Neural cell (in vitro differentiated cells): ENCODE measurements around the gene DUOXA1.

ENCODE experiments used
- EZH2 ChIP-seq: fragments of 200-600, 300-800 bp; shearing (Covaris generic), sonication (generic); IDR thresholded peaks from 2 replicates; pipeline ENCODE4 v1.6.1; 2014; ENCODE audit warnings: antibody characterized with exemption, low read length, borderline replicate concordance, mild to moderate bottlenecking; ENCODE audit not compliant: insufficient read depth, poor library complexity, severe bottlenecking
- MXI1 ChIP-seq: fragments of 450-650 bp; conservative IDR thresholded peaks from 2 replicates; pipeline ENCODE4 v1.6.1; 2014; ENCODE audit warnings: antibody characterized with exemption, mild to moderate bottlenecking; ENCODE audit not compliant: poor library complexity, severe bottlenecking
- POLR2AphosphoS5 ChIP-seq: IDR thresholded peaks from 2 replicates; pipeline ENCODE4 v1.6.1; 2012
- REST ChIP-seq: IDR thresholded peaks from 2 replicates; pipeline ENCODE4 v1.6.1; 2012; ENCODE audit warnings: borderline replicate concordance
- TF ChIP-seq, protein P1 (sequence below): fragments of 450-650 bp; IDR thresholded peaks from 2 replicates; pipeline ENCODE4 v1.5.1; 2014; ENCODE audit warnings: antibody characterized with exemption, mild to moderate bottlenecking, moderate library complexity; ENCODE audit not compliant: poor library complexity, severe bottlenecking

DNA sequence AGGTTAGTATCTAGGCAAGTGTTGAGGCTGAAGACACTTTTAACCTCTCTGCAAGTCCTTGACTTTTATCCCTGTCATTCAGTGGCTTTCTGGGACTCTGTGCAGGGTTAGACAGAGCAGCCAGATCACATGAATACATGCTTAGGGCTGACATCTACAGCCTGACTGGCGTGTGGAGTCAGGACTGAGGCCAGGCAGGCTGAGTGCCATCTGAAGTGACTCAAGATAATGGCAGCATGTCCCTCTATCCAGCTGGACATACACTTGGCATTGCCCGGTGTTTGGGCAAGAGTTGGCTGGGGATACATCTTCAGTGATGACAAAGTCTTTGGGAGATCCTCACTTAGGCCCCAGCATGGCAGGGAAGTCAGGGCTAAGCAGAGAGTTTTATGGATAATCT lies 38.1 kb downstream of the DUOXA1 start:
- TF ChIP-seq, protein P1, sequence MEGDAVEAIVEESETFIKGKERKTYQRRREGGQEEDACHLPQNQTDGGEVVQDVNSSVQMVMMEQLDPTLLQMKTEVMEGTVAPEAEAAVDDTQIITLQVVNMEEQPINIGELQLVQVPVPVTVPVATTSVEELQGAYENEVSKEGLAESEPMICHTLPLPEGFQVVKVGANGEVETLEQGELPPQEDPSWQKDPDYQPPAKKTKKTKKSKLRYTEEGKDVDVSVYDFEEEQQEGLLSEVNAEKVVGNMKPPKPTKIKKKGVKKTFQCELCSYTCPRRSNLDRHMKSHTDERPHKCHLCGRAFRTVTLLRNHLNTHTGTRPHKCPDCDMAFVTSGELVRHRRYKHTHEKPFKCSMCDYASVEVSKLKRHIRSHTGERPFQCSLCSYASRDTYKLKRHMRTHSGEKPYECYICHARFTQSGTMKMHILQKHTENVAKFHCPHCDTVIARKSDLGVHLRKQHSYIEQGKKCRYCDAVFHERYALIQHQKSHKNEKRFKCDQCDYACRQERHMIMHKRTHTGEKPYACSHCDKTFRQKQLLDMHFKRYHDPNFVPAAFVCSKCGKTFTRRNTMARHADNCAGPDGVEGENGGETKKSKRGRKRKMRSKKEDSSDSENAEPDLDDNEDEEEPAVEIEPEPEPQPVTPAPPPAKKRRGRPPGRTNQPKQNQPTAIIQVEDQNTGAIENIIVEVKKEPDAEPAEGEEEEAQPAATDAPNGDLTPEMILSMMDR, result no peak
- no peak for TF ChIP-seq EZH2
- TF ChIP-seq MXI1, result no peak
- TF ChIP-seq POLR2AphosphoS5, result no peak
- no peak for TF ChIP-seq REST
